Daoy (cell line): ENCODE data around the gene LDLRAD4. TPM values are rescaled to one million over a fixed set of nuclear protein-coding genes. Genes with fewer than 3 reads are reported as not detected.
A peak's percentile ranks its signal among the peaks of the same experiment; 100 is the strongest.
"Not testable (repeated sequence)": the region's sequence is repeated elsewhere in the genome, so short reads cannot be mapped to it uniquely, and the experiment has no call there.

Source experiments
- DNase-seq: peaks from one replicate; pipeline ENCODE4 v3.0.0-alpha.2; 2015; ENCODE audit warnings: low read depth
- total RNA-seq: library from RNA; depleted of rRNA; stranded (reverse); fragments of >200 nt; shearing (Covaris generic); gene quantifications from 2 replicates; pipeline ENCODE4 v1.2.3, GENCODE V29; 2014

The LDLRAD4 gene
- total RNA-seq, 1 experiment from 2014 or later, result 8.2 TPM

DNA sequence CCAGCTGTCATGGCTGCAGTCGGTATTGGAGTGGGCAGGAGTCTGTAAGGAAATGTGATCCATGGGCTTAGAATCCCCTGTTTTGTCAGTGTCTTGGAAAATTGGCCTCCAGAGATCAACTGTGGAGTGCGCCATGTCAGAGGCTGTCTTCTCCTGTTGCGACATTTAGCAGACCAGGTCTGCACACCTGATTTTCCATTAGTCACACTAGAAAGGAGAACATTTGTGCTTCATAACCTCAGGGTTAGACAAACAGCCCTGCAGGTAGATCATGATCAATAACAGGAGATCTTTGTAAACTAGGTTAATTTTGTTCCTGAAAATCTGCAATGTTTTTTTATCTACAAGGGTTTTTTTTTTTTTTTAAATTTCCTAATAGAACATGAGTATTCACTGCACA lies 28.0 kb downstream of the LDLRAD4 start:
- DNase-seq, result no peak

DNA sequence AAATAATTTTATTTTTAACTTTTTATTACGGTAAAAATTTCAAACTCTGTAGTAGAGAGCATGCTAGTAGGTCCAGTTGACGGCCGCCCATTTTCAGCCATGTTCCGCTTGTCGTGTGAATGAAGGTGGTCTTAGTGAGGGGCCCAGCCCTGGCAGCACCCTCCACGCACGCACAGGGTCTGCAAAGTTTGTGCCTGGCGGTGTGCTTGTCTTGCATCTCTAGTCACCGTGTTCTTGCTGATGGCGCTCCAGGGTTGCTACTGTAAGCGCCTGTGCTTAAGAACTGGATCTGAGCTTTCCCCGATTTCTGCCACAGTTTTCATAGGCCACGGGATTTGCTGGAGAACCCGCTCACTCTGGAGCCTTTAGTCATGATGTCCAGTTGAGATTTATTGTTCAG lies 28.9 kb downstream of the LDLRAD4 start:
- no peak for DNase-seq

DNA sequence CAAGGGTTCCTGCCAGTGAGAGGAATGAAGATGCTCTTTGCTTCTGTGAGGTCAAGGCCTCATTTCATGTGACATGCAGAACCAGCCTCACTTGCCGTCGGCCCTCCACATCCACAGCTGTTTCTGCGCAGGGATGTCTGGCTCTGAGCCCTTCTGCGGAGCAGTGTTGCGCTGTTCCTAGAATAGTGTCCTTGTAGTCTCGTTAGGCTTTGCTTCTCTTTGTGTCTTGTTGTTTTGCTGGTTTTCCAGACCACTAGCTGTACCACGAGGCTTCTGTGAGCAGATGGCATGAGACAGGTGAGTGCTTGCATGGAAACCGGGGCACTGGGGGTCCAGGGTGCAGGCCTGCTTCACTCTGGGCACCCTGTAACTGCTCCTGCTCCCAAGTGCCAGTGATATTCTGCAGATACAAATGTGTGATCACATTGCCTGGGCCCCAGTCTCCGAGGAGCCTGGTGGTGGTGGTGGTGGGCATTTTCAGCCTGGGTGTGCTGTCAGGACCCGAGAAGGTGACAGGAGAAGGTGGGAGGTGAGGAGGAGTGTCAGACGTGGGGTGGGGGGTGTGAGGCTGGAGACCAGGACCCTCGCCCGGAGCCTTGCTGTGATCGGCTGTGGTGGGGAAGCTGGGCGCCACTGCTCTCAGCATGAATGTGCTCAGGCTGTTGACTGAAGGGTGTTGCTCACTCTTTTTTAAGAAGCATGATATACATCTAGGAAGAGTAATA lies 34.3 kb downstream of the LDLRAD4 start:
- no peak for DNase-seq

DNA sequence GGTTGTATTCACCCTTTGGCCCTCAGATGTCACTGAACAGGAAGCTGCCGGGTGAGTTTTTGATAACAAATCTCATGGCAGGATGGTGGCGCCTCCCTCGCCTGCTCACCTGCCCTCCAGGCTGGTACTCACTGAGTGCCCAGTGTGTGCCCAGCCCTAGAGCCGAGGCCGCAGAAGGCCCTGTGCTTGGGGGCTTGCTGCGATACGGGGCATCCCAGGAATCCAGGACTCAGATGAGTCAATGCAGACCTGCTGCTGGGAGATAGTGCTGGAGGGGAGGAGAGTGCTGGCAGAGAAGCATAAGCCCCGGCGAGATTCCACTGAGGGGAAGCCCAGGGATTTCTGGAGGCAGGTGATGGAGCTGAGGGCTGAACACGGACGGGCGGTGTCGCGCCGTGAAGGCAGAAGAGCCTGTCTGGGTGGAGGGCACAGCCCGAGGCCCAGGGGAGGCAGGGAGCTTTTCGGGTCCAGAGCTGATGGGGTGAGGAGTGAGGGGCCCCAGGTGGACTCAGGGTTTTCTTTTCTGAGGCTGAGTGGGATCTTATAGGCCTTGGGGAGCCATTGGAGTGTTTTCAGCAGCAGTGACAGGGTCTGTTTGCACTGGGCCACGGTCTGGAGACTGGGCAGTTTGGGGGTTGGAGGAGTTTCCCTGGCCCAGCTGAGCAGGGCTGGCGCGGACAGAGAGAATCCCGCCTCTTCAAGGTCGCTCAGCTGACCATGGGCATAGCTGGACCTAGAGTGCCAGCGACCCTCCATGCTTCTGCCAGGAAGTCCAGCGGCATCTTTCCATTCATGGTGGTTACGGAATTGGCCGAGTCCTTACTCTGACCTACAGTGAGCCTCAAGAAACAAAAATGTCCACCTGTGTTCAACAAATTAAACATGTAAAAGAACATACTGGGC lies 35.5 kb downstream of the LDLRAD4 start:
- no peak for DNase-seq

DNA sequence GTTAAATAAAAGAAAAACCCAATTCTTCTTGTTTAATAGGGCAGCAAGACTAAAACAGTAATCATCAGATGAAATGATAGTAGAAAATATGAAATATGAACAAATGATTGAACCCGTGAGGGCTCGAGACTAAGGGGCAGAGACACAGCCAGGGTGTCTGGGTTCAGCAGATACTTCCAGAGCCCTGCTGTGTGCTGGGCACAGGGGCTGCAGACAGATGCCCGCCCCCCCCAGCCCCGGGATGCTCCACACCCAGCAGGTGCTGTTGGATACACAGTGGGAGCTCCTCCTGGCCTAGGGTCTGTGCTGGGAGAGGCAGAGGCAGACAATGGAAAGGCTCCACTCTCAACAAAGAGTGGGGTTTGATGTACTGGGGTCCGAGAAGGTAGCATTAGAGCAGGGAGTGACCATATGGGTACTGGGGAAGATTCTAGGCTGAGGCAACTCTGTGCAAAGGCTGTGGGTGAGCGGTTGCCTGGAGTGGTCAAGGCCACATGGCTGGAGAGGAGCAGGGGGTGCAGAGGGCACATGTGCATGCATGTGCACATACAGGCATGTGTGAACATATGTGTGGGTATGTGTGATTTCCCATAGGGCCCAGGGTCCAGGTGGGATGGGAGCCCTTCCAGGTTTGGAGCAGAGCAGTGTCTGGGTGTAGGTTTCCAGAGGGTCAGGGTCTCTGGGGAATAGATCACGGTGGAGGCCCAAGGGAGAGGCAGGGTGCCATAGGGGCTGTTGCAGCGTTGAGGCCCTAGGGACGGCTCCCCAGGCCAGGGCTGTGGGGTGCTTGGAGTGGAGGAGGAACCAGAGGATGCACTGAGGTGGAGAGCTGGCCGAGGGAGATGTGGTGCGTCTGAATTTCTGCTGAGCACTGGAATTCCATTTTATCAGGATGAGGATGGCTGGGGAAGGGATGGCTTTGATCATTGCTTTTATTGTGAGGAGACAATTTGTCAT lies 36.7 kb downstream of the LDLRAD4 start:
- no peak for DNase-seq

DNA sequence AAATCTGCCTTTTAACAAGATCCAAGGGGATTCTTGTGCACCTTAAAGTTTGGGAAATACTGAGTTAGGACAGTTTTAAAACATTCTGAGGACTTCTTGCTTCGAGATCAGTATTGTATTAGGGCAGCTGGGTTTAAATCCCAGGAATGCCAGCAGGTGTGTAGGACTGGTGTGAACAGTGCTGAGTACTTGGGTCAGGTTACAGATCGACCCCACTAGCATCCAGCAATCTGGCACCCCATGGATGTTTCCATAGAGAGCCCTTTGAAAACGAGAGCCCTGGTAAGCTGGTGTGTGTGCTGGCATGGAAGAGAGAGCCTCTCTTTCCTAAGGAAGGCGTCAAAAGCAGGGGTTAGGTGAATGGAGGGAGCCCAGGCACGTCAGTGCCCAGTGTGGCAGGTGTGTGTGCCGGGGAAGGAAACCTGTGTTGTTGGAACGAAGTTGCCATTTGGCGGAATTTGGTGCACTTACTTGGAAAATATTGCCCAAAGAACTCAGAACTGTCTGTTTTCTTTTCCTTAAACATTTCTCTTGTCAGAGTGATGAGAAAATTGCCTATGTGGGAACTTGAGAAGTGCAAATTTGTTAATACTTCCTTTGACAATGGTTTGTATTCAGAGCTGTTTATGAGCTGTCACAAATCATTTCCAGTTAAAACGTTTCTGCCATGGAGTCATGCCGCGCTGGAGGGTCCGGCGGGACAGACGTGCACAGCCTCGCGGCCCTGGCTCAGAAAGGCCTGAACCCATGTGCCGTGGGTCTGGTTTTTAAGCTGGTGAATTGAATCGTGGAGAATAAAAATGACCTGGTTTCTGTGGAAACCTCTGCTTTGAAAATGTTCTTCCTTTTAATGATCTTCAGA lies 38.1 kb downstream of the LDLRAD4 start:
- no peak for DNase-seq

DNA sequence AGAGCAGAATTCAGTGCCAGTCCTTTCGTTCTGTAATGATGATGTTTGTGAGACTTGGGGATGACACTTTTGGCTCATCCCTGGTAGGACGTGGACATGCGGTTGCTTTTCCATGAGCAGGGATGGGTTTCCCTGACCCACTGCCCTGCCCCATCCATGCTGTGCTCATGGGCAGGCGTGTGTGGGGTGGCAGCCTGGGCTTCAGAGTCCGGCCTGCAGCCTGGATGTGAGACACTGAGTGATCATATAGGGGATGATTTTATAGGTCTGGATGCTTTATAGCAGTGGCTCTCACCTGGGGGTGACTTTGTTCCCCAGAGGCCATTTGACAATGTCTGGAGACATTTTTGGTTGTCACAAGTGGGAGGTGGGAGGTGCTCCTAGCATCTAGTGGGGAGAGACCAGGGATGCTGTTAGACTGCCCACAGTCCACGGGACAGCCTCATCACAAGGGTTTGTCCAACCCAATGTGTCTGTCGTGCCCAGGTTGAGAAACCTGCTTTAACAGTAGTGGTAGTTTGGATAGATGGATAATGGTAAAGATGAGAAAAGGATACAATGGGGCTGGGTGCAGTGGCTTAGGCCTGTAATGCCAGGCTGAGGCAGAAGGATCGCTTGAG lies 38.9 kb downstream of the LDLRAD4 start:
- DNase-seq, result no peak

DNA sequence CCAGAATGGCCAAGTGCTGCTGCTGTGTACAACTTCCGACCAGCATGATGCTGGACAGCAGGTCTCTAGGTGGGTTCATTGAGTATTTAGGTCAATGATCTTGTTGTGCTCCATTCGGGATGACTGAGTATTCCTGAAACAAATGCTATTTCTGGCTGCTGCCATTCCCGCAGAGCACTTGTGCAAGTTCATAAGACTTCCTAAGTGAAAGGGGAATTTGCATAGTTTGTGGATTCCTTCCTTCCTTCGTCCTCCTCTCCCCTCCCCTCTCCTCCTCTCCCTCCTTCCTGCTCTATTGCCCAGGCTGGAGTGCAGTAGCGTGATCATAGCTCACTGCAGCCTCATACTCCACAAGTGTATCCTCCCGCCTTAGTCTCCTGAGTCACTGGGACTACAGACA lies 40.4 kb downstream of the LDLRAD4 start:
- DNase-seq, result peak; percentile 27

DNA sequence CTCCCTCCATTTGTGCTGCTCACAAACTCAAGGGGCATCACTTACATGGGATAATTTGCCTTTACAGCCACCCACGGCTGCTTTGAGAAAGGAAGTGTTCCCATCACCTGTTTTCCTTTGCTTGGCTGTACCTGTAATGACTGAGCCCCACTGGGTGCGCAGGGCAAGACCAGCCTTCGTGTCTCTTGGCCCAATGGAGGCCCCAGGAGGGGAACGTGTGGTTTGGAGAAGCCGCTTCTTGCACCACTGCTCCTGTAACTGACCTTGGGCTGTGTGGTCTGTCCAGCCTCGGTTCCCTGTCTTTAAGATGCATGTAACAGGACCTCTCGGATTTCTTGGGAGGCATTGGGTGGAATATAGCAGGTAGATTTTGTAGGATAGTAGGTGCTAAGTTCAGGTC lies 41.1 kb downstream of the LDLRAD4 start:
- DNase-seq, result no peak

DNA sequence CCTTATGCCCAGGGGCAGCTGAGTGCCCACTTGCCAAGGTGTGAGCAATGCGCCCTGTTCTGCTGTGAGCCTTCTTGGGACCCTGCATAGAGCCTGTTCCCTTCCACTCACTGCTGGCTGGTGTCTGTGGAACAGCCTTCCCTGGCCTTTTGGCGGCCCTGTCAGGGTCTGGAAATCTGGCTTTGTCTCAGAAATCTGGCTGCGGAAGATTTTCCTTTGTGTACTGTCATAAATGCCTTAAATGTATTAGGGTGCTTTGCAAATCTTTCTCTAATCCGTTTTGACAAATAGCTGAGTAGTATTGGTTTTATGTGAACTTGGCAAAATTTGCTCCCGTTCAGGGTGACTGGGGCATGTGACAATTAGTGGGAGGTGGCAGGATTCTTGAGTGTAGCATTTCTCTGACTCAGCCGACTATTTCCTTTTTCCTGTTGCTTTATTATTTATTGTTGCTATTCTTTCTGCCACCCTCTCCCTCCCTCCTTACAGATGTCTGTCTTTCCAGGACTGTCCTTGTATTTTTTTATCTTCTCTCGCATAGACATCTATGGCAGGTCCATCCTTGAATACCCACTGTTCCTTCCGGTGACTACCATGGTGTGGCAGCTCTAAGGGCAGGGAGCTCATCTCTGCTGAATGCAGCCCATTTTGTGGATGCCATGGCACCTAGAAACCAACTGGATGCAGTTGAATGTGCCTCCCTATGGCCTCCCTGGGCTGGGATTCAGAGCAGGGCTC lies 41.8 kb downstream of the LDLRAD4 start:
- peak; percentile 25 for DNase-seq

DNA sequence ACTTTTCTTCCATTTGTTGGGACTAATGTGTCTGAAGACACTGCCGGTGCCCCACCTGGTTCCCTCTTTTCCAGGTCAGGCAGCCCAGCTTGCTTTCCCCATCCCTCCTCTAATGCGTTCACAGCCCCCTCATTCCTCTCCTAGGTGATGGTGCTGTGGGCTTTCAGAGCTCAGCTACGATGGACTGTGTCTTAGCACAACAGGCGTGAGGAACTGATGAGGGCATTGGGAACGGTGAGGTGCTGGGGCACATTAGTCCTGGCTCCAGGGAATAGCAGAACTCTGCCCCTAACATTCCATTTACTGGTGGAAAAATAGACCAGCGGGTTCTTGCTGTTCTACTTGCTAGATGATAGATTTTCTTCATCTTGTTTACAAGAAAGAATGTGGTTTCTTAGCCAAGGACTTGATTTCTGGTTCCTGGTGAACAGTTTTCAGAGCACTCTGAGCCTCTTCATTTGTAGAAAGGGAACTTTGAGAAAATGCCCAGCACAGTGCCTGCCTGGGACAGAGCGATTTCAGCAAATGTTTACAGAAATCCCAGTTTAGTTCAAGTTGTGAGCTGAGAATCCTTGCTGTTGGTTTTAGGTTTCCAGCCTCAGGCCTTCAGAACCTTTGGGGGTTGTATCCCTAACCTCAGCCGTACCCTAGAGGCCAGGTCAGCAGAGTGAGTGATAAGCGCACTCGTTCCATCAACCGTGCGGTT lies 42.5 kb downstream of the LDLRAD4 start:
- no peak for DNase-seq

DNA sequence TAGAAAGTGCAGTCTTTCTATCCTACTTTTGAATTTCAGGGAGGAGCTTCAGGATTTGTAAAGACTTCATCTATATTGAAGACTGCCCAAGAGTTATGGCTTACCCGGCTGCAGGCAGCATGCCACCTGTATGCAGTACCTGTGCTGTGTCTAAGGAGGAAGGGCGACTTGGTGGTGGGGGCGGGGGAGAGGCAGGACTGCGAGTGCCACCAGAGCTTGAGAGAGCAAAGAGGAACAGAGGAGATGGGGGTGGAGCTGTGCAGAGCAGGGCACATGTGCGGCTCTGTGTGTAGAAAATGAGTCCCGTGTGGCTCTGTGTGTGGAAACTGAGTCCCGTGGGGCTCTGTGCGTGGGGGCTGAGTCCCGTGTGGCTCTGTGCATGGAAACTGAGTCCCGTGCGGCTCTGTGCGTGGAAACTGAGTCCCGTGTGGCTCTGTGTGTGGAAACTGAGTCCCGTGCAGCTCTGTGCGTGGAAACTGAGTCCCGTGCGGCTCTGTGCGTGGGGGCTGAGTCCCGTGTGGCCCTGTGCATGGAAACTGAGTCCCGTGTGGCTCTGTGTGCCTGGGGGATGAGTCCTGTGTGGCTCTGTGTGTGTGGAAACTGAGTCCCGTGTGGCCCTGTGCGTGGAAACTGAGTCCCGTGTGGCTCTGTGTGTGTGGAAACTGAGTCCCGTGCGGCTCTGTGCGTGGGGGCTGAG lies 43.2 kb downstream of the LDLRAD4 start:
- no peak for DNase-seq

DNA sequence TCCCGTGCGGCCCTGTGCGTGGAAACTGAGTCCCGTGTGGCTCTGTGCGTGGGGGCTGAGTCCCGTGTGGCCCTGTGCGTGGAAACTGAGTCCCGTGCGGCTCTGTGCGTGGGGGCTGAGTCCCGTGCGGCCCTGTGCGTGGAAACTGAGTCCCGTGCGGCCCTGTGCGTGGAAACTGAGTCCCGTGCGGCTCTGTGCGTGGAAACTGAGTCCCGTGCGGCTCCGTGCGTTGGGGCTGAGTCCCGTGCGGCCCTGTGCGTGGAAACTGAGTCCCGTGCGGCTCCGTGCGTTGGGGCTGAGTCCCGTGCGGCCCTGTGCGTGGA lies 43.8 kb downstream of the LDLRAD4 start:
- not testable (repeated sequence) for DNase-seq

DNA sequence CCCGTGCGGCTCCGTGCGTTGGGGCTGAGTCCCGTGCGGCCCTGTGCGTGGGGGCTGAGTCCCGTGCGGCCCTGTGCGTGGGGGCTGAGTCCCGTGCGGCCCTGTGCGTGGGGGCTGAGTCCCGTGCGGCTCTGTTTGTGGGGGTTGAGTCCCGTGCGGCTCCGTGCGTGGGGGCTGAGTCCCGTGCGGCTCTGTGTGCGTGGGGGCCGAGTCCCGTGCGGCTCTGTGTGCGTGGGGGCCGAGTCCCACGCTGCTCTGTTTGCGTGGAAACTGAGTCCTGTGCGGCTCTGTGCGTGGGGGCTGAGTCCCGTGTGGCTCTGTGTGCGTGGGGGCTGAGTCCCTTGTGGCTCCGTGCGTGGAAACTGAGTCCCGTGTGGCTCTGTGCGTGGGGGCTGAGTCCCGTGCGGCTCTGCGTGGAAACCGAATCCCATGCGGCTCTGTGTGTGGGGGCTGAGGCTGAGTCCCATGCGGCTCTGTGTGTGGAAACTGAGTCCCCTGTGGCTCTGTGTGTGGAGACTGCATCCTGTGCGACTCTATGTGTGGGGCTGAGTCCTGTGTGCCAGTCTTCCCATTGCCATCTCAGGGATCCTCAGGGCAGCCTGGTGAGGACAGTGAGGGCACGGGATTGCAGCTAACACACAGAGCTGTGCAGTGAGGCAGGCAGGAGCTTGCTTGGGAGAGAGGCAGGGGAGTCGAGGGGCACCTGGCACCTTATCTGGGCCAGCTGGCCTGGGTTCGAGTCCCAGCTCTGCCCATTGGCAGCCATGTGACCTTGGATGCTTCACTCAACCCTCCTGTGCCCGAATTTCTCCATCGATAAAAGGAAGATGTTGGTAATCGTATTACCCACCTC lies 44.5 kb downstream of the LDLRAD4 start:
- DNase-seq, result no peak

DNA sequence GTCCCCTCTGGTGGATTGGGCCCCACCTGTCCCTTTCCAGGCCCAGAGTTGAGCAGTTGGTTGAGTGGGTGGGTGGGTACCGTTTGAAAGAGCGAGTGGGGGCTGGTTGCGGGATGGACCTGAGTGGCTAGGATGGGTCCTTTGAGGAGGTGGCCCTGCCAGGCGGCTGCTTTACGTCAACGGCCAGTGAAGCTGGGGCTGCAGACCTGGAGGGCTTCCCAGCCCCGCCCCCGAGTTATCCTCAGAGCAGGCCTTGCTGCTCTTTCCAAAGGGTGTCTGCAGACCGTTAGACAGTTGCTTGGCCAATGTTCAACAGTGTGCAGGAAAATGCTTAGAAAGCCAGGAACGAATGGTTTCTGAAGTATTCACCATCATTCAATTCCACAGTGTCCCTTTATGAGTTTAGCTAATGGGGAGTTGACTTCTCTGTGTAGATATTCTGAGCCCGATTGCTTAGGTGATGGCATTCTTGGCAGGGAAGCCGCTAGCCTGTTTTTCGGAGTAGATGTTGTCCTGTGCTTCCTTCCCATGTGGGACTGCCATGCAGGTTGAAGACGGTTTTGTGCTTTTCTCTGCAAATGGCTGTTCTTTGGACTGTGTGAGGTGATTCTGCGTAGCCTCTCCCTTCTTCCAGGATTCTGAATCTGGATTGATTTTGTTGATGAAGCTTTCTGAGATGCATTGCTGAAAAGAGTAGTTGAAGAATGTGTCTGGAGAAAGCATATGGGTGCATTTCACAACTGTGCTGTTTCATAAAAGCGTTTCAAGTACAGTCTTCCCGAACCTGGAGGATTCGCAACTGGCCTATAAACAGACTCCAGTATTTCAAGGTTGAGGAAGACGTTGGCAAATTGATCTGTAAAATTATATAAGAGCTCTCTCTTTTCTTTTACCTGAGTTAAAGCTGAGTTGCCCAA lies 45.8 kb downstream of the LDLRAD4 start:
- no peak for DNase-seq
